Endothelial cell of umbilical vein (primary cell): ENCODE measurements around the gene FZD2. TPM values are rescaled to one million over a fixed set of nuclear protein-coding genes. Genes with fewer than 3 reads are reported as not detected.
A peak's percentile ranks its signal among the peaks of the same experiment; 100 is the strongest.

Experiments
- BruUV-seq: library from RNA; stranded (reverse); fragments of 400-500 nt; replicated peaks from 2 replicates; lab custom pipeline; 2021; lab: Mats Ljungman, UMichigan
- CTCF ChIA-PET: fragments of 300-600, 350-600 bp; sonication (Branson Sonifier 250); formaldehyde crosslinking; loops from one replicate; lab custom pipeline; 2021; ENCODE audit warnings: antibody characterized with exemption, inconsistent platforms; lab: Charles Lee
- POLR2A ChIA-PET: fragments of 300-600, 350-600 bp; sonication (Branson Sonifier 250); formaldehyde crosslinking; loops from one replicate; lab custom pipeline; 2021; ENCODE audit warnings: antibody characterized with exemption, inconsistent platforms; lab: Charles Lee
- DNase-seq: peaks from one replicate; pipeline ENCODE4 v3.0.0-alpha.2; 2011; ENCODE audit warnings: low read depth, low spot score
- FAIRE-seq: peaks from 2 replicates; lab custom pipeline; 2011; peaks lifted over from hg19 to GRCh38; lab: Jason Lieb, UNC
- H2AFZ ChIP-seq: 2 replicates; pipeline ENCODE4 v1.6.0; 2012; ENCODE audit warnings: low read depth, low read length, control low read depth, inconsistent platforms
- H3K27ac ChIP-seq: 2 replicates; pipeline ENCODE4 v1.5.1; 2011; ENCODE audit warnings: low read depth, mild to moderate bottlenecking, control low read depth, low read length, moderate library complexity; ENCODE audit not compliant: insufficient read depth
- H3K27me3 ChIP-seq, 2 experiments: 2 replicates each; pipeline versions ENCODE4 v1.6.0 to v1.6.1; 2011; ENCODE audit warnings: low read length in 2 of 2, mixed read lengths in 1 of 2; ENCODE audit not compliant: control insufficient read depth in 2 of 2, insufficient read depth in 2 of 2
- H3K36me3 ChIP-seq, 2 experiments: 2 replicates in 1 of 2; 3 replicates in 1 of 2; pipeline ENCODE4 v1.5.1; 2011; ENCODE audit warnings: low read length in 2 of 2, mild to moderate bottlenecking in 1 of 2, moderate library complexity in 1 of 2; ENCODE audit not compliant: control insufficient read depth in 2 of 2, insufficient read depth in 2 of 2; ENCODE audit errors: extremely low read depth in 1 of 2
- H3K4me1 ChIP-seq: 3 replicates; pipeline ENCODE4 v1.5.1; 2011; ENCODE audit warnings: mild to moderate bottlenecking, low read length; ENCODE audit not compliant: control insufficient read depth, insufficient read depth; ENCODE audit errors: extremely low read depth
- H3K4me2 ChIP-seq: 2 replicates; pipeline ENCODE4 v1.6.1; 2011; ENCODE audit warnings: low read length, control low read depth, mixed read lengths; ENCODE audit not compliant: insufficient read depth
- H3K4me3 ChIP-seq, 3 experiments: fragments of 200-600 bp in 1 of 3; sonication (generic), shearing (Covaris generic) in 1 of 3; replicated peaks in 1 of 3; 2 replicates each; pipeline ENCODE4 v1.5.1; 2011 to 2016; ENCODE audit warnings: control low read depth in 3 of 3, low read length in 3 of 3, mild to moderate bottlenecking in 2 of 3, inconsistent platforms in 1 of 3, low read depth in 1 of 3, moderate library complexity in 1 of 3; ENCODE audit not compliant: insufficient read depth in 1 of 3
- H3K79me2 ChIP-seq: 2 replicates; pipeline ENCODE4 v1.6.0; 2012; ENCODE audit warnings: low read length, inconsistent platforms; ENCODE audit not compliant: control insufficient read depth, insufficient read depth
- H3K9ac ChIP-seq: replicated peaks from 2 replicates; pipeline ENCODE3; 2011; ENCODE audit warnings: low read length, control low read depth; ENCODE audit not compliant: insufficient read depth; ENCODE audit errors: extremely low read depth
- H3K9me1 ChIP-seq: replicated peaks from 3 replicates; pipeline ENCODE4 v1.6.0; 2011; ENCODE audit warnings: mild to moderate bottlenecking, low read length; ENCODE audit not compliant: control insufficient read depth, insufficient read depth; ENCODE audit errors: extremely low read depth
- H3K9me3 ChIP-seq: replicated peaks from 2 replicates; pipeline ENCODE4 v1.5.1; 2012; ENCODE audit warnings: low read length, inconsistent platforms; ENCODE audit not compliant: control insufficient read depth, insufficient read depth
- H4K20me1 ChIP-seq: replicated peaks from 2 replicates; pipeline ENCODE3; 2011; ENCODE audit warnings: mild to moderate bottlenecking, low read length; ENCODE audit not compliant: control insufficient read depth, insufficient read depth; ENCODE audit errors: extremely low read depth
- EZH2 ChIP-seq: IDR thresholded peaks from 2 replicates; pipeline ENCODE4 v1.6.1; 2012; ENCODE audit warnings: borderline replicate concordance, low read depth, mild to moderate bottlenecking, moderate library complexity, low read length, inconsistent platforms; ENCODE audit not compliant: severe bottlenecking
- GATA2 ChIP-seq: IDR thresholded peaks from 2 replicates; pipeline ENCODE4 v1.7.0; 2011; ENCODE audit warnings: low read depth, mild to moderate bottlenecking, moderate library complexity, mixed read lengths, low read length; ENCODE audit not compliant: insufficient read length, insufficient read depth
- JUN ChIP-seq: IDR thresholded peaks from 2 replicates; pipeline ENCODE4 v1.6.1; 2011; ENCODE audit warnings: borderline replicate concordance, low read depth; ENCODE audit not compliant: insufficient read length, insufficient read depth
- MYC ChIP-seq: IDR thresholded peaks from one replicate; pipeline ENCODE4 v1.6.1; 2011; ENCODE audit warnings: mild to moderate bottlenecking, low read depth, low read length
- POLR2A ChIP-seq: IDR thresholded peaks from 2 replicates; pipeline ENCODE4 v1.6.1; 2012; ENCODE audit warnings: low read depth, mild to moderate bottlenecking, control low read depth, low read length
- dilution Hi-C: fragments of 300-500 bp; cut with MboI; formaldehyde crosslinking; loops from one replicate; pipeline ENCODE4 v1.15.0; 2019; ENCODE audit warnings: low sequenced_read_pairs; ENCODE audit not compliant: extremely low pct_ligation_motif_present
- intact Hi-C: fragments of 100-400 bp; cut with micrococcal nuclease; formaldehyde crosslinking; loops from one replicate; pipeline ENCODE4 v1.10.0; 2022
- polyA plus RNA-seq, 4 experiments: library from polyadenylated mRNA; depleted of rRNA in 3 of 4; stranded (reverse) in 3 of 4; unstranded in 1 of 4; fragments of >200 nt; gene quantifications; 2 replicates each; pipeline versions ENCODE4 v1.2.1 to v1.2.3, GENCODE V29; 2011 to 2012; ENCODE audit warnings: missing spikeins in 1 of 4
- total RNA-seq: library from RNA; stranded (reverse); gene quantifications from 2 replicates; pipeline ENCODE4 v1.2.3, GENCODE V29; 2021
- TF ChIP-seq, protein P1 (sequence below), 2 donors: IDR thresholded peaks; 1 replicate in 1 of 2; 2 replicates in 1 of 2; pipeline ENCODE4 v1.5.1; 2011; ENCODE audit warnings: low read length in 2 of 2, mild to moderate bottlenecking in 2 of 2, moderate library complexity in 2 of 2, control low read depth in 1 of 2, inconsistent platforms in 1 of 2, low read depth in 1 of 2; ENCODE audit not compliant: insufficient read depth in 1 of 2; ENCODE audit errors: extremely low read depth in 1 of 2
- TF ChIP-seq, protein P2 (sequence below): IDR thresholded peaks from 2 replicates; pipeline ENCODE4 v1.6.1; 2011; ENCODE audit not compliant: insufficient read depth, insufficient read length

The FZD2 gene
- total and polyA plus RNA-seq, 2 donors (not counting 3 experiments of a cell fraction or from before 2014, with no cell fraction given) = 5.8 to 14.0 TPM

DNA sequence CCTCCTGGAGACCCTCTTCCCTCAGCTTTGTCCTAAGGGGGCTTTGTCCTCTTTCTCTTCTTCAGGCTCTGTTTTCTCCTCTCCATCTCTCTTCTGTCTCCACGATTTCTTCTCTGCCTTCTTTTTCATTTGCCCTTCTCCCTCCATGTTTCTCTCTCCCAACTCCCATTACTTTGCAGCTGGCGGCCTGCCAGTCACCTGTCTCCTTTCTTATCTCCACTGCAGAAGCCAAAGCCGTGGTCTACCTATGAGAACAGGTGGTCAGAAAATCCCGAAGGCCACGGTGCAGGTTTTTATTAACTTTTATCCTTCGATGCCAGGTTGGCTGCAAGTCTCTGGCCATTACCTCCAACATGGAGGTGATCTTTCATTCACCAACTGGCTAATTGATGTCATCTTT, 45.1 kb downstream of the FZD2 start:
- no TSS peak for BruUV-seq
- DNase-seq = no peak
- H3K79me2 ChIP-seq = no peaks in the 10 kb centered on the region
- no peak overlapping the region for H3K27ac ChIP-seq
- ChIA-PET CTCF (interaction anchor here (1.2 kb wide), 2 partner anchors 8 to 15 kb away, joined by 3 read pairs; no protein-coding TSS in a partner anchor), POLR2A (no interaction called here)
- H3K9ac ChIP-seq = no peak overlapping the region
- H2AFZ ChIP-seq = peak overlapping the region; percentile 5
- no peaks in the 10 kb centered on the region for H3K27me3 ChIP-seq
- no peak for FAIRE-seq
- H4K20me1 ChIP-seq = no peaks in the 10 kb centered on the region
- H3K4me2 ChIP-seq = no peak overlapping the region
- peaks cover 19% of the 10 kb centered on the region for H3K4me1 ChIP-seq
- no peak overlapping the region for H3K4me3 ChIP-seq
- H3K9me3 ChIP-seq = no peaks in the 10 kb centered on the region
- no peaks in the 10 kb centered on the region for H3K36me3 ChIP-seq
- intact Hi-C loops (no loop called here), dilution Hi-C loops (no loop called here)
- TF ChIP-seq MYC = no peak
- TF ChIP-seq POLR2A = no peak
- no peak for TF ChIP-seq EZH2
- TF ChIP-seq JUN = no peak
- TF ChIP-seq, protein P1, sequence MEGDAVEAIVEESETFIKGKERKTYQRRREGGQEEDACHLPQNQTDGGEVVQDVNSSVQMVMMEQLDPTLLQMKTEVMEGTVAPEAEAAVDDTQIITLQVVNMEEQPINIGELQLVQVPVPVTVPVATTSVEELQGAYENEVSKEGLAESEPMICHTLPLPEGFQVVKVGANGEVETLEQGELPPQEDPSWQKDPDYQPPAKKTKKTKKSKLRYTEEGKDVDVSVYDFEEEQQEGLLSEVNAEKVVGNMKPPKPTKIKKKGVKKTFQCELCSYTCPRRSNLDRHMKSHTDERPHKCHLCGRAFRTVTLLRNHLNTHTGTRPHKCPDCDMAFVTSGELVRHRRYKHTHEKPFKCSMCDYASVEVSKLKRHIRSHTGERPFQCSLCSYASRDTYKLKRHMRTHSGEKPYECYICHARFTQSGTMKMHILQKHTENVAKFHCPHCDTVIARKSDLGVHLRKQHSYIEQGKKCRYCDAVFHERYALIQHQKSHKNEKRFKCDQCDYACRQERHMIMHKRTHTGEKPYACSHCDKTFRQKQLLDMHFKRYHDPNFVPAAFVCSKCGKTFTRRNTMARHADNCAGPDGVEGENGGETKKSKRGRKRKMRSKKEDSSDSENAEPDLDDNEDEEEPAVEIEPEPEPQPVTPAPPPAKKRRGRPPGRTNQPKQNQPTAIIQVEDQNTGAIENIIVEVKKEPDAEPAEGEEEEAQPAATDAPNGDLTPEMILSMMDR (IDR thresholded peaks at IDR 0.05; ENCODE audit: extremely low read depth in 1 of 2, insufficient read depth in 1 of 2, low read depth in 1 of 2, low read length in 2 of 2) = no peak
- TF ChIP-seq, protein P2, sequence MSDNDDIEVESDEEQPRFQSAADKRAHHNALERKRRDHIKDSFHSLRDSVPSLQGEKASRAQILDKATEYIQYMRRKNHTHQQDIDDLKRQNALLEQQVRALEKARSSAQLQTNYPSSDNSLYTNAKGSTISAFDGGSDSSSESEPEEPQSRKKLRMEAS = no peak
- no peak for TF ChIP-seq GATA2
- no peaks in the 10 kb centered on the region for H3K9me1 ChIP-seq
